GM18520 (cell line): ENCODE measurements around the gene GPR107.

Experiments used
- ATAC-seq: cut with Tn5 transposase; IDR thresholded peaks from one replicate; pipeline ENCODE4 v1.9.1; 2021; ENCODE audit not compliant: unreplicated experiment

Gene GPR107

DNA sequence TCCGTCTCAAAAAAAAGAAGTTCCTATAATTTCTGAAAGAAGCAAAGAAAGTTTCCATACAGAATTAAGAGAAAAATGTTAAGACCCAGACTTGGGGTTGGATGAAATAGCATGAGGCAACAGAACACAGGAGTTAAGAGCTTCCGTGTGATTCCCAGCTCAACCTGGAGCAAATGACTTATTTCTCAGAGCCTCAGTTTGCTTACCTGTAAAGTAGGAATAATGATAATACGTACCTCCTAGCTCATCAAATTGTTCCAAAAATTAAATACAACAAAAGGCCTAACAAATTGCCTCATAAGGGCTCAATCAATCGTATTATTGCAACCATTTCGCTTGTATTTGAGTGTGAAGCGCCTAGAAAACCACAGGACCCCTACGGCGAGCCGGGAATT, 600 bp upstream of the GPR107 start:
- ATAC-seq, result no peak

DNA sequence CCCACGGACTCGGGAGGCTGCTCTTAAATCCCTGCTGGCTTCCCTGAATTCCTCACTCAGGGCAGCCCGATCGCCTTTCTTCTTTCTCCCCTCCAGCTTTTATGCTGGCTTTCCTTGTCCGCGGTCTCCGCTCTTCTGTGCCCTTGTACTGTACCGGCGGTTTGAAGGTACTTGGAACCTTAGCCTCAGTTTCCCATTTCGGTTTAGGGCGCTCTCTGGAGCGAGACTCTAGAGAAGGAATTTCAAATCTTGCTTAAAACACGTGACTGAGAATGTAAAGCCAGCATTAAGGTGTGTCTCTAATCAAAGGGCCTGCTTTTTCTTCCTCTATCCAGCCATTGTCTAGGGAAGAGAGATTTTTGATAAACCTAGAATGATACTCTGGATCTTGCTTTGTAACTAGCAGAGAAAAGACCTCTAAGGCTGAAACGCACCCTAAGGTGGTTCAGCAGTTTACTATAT, 650 bp downstream of the GPR107 start:
- ATAC-seq, result no peak

- no peak for ATAC-seq
These were observed 1.1 kb downstream of the GPR107 start for GRCh38 chr9:130054820-130055219.

- ATAC-seq, result no peak
These were observed 4.4 kb downstream of the GPR107 start for GRCh38 chr9:130058154-130058553.

DNA sequence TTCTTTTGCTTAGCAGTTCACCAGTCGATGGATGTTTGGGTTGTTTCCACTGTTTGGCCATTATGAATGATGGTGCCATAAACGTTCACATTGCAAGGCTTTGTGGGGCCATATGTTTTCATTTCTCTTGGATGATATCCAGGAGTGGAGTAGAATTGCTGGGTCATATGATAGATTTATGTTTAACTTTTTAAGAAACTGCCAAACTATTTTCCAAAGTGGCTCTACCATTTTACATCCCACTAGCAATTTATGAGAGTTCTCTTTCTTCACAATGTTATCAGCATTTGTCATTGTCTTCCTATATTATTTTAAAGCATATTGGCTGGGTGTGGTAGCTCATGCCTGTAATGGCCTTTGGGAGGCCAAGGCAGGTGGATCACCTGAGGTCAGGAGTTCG, 5.2 kb downstream of the GPR107 start:
- ATAC-seq, result no peak

GRCh38 chr9:130060296-130060695, 6.6 kb downstream of the GPR107 start:
- no peak for ATAC-seq

- no peak for ATAC-seq
These were observed 9.0 kb downstream of the GPR107 start for GRCh38 chr9:130062750-130063149.

- no peak for ATAC-seq
These were observed 10.9 kb downstream of the GPR107 start for GRCh38 chr9:130064621-130065020.

DNA sequence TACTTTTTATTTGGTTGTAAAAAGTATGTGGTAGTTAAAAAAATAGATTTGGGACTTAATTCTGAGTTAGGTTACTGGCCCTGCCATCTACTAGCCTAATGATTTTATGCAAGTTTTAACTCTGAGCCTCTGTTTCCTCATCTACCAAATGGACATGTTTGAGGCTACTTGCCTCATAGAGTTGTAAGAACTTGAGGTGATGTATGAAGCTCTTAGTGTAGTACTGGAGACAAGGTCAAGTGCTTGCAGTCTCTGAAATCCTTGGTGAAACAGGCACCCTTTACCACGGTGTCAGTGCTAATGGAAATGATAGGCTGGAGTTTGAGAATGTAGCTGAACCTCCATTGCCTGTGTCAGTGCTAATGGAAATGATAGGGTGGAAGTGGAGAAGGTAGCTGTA, 15.3 kb downstream of the GPR107 start:
- ATAC-seq, result no peak

- ATAC-seq, result no peak
These were observed 19.0 kb downstream of the GPR107 start for GRCh38 chr9:130072515-130073235.

DNA sequence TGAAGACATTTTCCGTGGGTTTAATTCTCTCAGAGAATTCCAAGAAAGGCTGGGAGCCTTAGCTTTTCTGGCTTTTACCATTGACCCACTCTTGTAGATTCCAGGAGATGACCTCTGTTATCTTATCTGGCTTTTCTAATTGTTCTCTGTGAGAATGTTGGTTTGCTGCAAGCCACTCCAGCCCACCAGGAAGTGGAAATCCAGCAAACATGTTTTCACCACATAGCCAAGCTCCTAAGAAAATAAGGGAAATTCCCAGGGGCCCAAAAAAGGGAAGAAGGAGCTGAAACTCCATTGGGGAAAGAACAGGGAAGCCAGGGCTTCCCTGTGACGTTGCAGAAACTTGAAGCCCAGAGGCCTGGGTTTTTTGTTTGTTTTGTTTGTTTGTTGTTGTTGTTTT, 19.7 kb downstream of the GPR107 start:
- no peak for ATAC-seq

- no peak for ATAC-seq
These were observed 24.8 kb downstream of the GPR107 start for GRCh38 chr9:130078547-130078946.

DNA sequence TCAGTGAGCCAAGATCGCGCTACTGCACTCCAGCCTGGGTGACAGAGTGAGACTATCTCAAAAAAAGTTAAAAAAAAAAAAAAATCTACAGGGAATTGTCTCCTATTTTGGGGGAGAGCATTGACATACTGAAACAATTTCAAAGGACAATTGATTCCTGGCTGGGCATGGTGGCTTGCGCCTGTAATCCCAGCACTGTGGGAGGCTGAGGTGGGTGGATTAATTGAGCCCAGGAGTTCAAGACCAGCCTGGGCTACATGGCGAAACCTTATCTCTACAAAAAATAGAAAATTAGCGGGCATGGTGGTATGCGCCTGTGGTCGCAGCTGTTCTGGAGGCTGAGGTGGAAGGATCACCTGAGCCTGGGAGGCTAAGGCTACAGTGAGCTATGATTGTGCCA, 30.6 kb downstream of the GPR107 start:
- ATAC-seq, result no peak

GRCh38 chr9:130088051-130088450, 34.3 kb downstream of the GPR107 start:
- no peak for ATAC-seq

GRCh38 chr9:130089141-130089540, 35.4 kb downstream of the GPR107 start:
- no peak for ATAC-seq

GRCh38 chr9:130090915-130091314, 37.2 kb downstream of the GPR107 start:
- ATAC-seq, result no peak

DNA sequence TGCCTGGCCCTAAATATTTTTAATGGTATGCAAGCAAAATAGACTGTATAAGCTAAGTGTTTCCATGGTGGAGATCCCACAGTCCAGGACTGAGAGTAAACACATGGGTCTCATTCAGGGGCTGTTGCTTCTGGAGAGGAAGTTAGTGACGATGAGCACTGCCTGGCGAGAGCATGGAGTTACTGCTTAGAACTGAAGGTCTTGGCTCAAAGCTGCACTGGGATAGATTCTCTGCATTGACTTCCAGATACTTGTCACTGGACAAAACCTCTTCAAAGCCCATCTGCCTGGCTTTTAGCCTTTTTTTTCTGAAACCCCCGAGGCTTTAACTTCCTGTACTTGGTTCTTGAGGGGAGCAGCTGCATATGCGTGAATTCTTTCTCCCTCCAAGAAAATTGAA, 39.2 kb downstream of the GPR107 start:
- no peak for ATAC-seq

DNA sequence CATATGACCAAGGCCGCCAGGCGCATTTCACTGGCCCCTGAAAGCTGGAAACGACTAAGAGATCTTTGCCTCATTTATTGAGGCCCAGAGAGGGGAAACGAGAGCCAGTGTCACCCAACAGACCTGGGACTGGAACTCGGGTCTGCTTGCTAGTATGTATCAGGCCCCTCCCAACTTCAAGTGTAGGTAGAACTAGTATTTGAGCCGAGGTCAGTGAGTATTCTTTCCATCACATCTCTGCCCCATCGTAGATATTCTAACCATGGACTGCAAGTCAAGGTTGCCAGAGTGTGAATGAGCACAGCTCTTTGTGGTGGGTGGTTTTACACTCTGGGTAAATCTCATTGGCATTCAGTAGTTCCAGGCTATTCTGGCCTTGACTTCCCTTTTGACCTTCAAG, 42.2 kb downstream of the GPR107 start:
- ATAC-seq, result no peak

- ATAC-seq, result no peak
These were observed 47.0 kb downstream of the GPR107 start for GRCh38 chr9:130100681-130101080.

DNA sequence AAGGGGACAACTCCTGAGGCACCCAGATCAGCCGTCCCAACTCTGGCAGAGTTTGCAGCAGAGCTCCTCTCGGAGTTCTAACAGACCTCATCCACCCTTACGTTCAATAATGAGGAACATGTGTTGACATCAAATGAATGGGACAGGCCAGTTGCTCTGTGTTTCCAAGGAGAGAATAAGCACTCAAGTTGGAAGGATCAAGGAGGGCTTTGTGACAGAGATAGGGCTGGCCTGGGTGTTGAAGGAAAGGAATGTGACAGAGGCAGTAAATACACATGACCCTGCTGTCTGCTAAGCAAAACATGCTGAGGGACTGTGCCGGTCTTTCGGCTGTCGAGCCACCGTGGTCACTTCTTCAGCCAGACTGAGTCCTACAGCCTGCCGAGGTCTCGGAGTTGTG, 48.2 kb downstream of the GPR107 start:
- no peak for ATAC-seq

DNA sequence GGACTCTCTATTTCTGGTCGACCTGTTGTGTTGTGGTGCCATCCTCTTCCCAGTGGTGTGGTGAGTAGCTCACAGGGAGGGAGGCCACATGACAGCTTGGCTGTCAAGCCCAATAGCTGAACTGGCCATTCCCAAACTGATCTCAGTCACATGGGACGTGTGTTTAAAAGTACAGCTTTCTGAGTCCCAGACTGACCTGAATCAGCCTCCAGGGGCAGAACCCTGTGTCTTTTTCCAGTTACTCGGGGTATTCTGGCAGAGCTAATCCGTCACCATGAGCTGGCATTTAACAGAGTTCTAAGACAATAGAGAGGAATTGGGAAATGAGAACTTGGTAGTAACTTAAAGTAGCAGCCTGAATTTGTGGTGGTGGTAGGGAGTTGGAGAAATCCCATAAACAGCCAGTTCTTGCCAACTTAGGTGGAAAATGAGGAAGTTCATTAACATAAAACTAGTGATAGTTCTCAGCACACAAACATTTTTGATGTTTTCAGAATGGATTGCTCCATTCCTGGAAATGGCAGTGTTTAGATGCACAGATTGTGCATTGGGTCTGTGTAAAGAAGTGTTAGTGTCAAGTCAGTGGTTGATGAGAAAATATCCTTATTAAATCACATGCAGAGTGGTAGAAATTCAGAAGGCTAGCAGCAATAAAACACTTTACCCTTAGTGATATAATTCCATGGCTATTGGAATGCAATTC, 50.9 kb downstream of the GPR107 start:
- ATAC-seq, result no peak

DNA sequence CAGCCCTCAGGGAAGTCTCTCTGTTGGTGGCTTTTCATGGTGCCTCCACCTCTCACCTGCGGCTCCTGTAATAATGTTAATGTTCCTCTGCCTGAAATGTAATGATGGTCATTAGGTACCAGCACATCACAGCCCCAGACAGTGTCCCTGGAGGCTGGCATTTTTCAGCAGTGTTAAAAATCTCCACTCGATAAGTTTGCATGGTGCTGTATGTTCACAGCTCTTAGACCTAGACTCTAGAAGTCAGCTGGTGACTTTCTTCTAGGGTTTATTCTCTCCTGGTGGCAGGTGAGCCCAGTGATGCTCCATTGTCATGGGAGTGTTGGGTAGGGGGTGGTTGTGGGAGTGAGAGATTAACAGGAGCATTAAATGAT, 53.1 kb downstream of the GPR107 start:
- ATAC-seq, result no peak
